ENCODE data around the gene MKRN2OS.

The MKRN2OS gene

GRCh38 chr3:12495749-12496452 is 49.4 kb downstream of the MKRN2OS start:
- H3K4me3 ChIP-seq (ENCODE audit: low read length): no peak overlapping the region
- no peak for TF ChIP-seq CTCF (IDR thresholded peaks at IDR 0.05; ENCODE audit: insufficient read depth, low read depth, low read length, missing control alignments)
- no peak for DNase-seq (ENCODE audit: low read depth)

- TF ChIP-seq CTCF (IDR thresholded peaks at IDR 0.05; ENCODE audit: insufficient read depth, low read depth, low read length, missing control alignments): no peak
- no peak overlapping the region for H3K4me3 ChIP-seq (ENCODE audit: low read length)
- DNase-seq (ENCODE audit: low read depth): no peak
Measured at GRCh38 chr3:12490547-12490946, 54.8 kb downstream of the MKRN2OS start.

- no peak overlapping the region for H3K4me3 ChIP-seq (ENCODE audit: low read length)
- DNase-seq (ENCODE audit: low read depth): no peak
- no peak for TF ChIP-seq CTCF (IDR thresholded peaks at IDR 0.05; ENCODE audit: insufficient read depth, low read depth, low read length, missing control alignments)
Measured at GRCh38 chr3:12489832-12490231, 55.5 kb downstream of the MKRN2OS start.
